Calu3 (cell line): ENCODE measurements around the gene WWOX. TPM values are rescaled to one million over a fixed set of nuclear protein-coding genes. Genes with fewer than 3 reads are reported as not detected.

Experiments used
- BruUV-seq: library from RNA; stranded (reverse); fragments of 400-500 nt; replicated peaks from 2 replicates; lab custom pipeline; 2021; lab: Mats Ljungman, UMichigan
- CTCF ChIA-PET: fragments of 300-600 bp; sonication (Branson Sonifier 250); formaldehyde crosslinking; loops from one replicate; lab custom pipeline; 2022; ENCODE audit warnings: antibody characterized with exemption; lab: Charles Lee
- DNase-seq: peaks from one replicate; pipeline ENCODE4 v3.0.0; 2022
- H3K27ac Mint-ChIP-seq: one replicate; pipeline ENCODE4 v1.8.0; 2022; ENCODE audit warnings: mixed read lengths; ENCODE audit not compliant: unreplicated experiment
- H3K27me3 Mint-ChIP-seq: one replicate; pipeline ENCODE4 v1.8.0; 2022; ENCODE audit warnings: mixed read lengths; ENCODE audit not compliant: unreplicated experiment
- H3K36me3 Mint-ChIP-seq: one replicate; pipeline ENCODE4 v1.8.0; 2022; ENCODE audit warnings: mild to moderate bottlenecking, moderate library complexity, mixed read lengths; ENCODE audit not compliant: insufficient read depth, unreplicated experiment
- H3K4me1 Mint-ChIP-seq: one replicate; pipeline ENCODE4 v1.8.0; 2022; ENCODE audit warnings: mild to moderate bottlenecking, low read depth, mixed read lengths; ENCODE audit not compliant: unreplicated experiment
- H3K4me3 Mint-ChIP-seq: one replicate; pipeline ENCODE4 v1.8.0; 2022; ENCODE audit warnings: mild to moderate bottlenecking, low read depth, moderate library complexity, mixed read lengths; ENCODE audit not compliant: unreplicated experiment
- H3K9me3 Mint-ChIP-seq: one replicate; pipeline ENCODE4 v1.8.0; 2022; ENCODE audit warnings: low read depth, mixed read lengths; ENCODE audit not compliant: unreplicated experiment
- intact Hi-C: fragments of 100-400 bp; cut with micrococcal nuclease; formaldehyde crosslinking; loops from one replicate; pipeline ENCODE4 v1.10.0; 2022; ENCODE audit not compliant: unreplicated experiment
- total RNA-seq: library from RNA; stranded (reverse); gene quantifications from 2 replicates; pipeline ENCODE4 v1.2.3, GENCODE V29; 2022
- TF ChIP-seq, protein P1 (sequence below): fragments of 200-600 bp; IDR thresholded peaks from one replicate; pipeline ENCODE4 v1.8.0; 2022; ENCODE audit warnings: antibody characterized with exemption; ENCODE audit not compliant: unreplicated experiment

The WWOX gene
- total RNA-seq, 1 experiment from 2014 or later: 33.5 TPM

DNA sequence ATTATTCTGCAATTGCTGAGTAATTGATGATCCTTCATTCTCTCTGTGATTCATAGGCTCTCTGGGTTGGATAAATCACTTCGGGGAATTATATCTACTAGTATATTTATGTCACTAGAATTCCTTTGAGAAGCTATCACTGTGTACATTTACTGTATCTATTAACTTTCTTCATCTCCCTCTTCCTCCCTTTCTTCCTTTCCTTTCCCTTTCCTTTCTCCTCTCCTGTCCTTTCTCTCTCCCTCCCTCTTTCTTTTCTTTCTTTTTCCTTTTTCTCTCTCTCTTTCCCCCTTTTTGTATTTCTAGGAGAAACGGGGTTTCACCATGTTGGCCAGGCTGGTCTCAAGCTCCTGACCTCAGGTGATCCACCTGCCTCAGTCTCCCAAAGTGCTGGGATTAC lies 711.8 kb downstream of the WWOX start:
- intact Hi-C loops: no loop called here
- Mint-ChIP-seq H3K36me3 (no peaks in the 10 kb centered on the region), H3K4me3 (no peak overlapping the region), H3K9me3 (peaks cover 26% of the 10 kb centered on the region), H3K27ac (no peak overlapping the region), H3K27me3 (no peaks in the 10 kb centered on the region), H3K4me1 (no peaks in the 10 kb centered on the region)
- DNase-seq: no peak
- CTCF ChIA-PET: no interaction called here
- no TSS peak for BruUV-seq
- TF ChIP-seq, protein P1, sequence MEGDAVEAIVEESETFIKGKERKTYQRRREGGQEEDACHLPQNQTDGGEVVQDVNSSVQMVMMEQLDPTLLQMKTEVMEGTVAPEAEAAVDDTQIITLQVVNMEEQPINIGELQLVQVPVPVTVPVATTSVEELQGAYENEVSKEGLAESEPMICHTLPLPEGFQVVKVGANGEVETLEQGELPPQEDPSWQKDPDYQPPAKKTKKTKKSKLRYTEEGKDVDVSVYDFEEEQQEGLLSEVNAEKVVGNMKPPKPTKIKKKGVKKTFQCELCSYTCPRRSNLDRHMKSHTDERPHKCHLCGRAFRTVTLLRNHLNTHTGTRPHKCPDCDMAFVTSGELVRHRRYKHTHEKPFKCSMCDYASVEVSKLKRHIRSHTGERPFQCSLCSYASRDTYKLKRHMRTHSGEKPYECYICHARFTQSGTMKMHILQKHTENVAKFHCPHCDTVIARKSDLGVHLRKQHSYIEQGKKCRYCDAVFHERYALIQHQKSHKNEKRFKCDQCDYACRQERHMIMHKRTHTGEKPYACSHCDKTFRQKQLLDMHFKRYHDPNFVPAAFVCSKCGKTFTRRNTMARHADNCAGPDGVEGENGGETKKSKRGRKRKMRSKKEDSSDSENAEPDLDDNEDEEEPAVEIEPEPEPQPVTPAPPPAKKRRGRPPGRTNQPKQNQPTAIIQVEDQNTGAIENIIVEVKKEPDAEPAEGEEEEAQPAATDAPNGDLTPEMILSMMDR: no peak

GRCh38 chr16:78812582-78812981 lies 713.1 kb downstream of the WWOX start:
- CTCF ChIA-PET: no interaction called here
- TF ChIP-seq, protein P1: no peak
- DNase-seq: no peak
- Mint-ChIP-seq H3K4me1 (no peaks in the 10 kb centered on the region), H3K27ac (no peak overlapping the region), H3K27me3 (no peaks in the 10 kb centered on the region), H3K4me3 (no peak overlapping the region), H3K36me3 (no peaks in the 10 kb centered on the region), H3K9me3 (peaks cover 27% of the 10 kb centered on the region)
- intact Hi-C loops: no loop called here
- BruUV-seq: no TSS peak

DNA sequence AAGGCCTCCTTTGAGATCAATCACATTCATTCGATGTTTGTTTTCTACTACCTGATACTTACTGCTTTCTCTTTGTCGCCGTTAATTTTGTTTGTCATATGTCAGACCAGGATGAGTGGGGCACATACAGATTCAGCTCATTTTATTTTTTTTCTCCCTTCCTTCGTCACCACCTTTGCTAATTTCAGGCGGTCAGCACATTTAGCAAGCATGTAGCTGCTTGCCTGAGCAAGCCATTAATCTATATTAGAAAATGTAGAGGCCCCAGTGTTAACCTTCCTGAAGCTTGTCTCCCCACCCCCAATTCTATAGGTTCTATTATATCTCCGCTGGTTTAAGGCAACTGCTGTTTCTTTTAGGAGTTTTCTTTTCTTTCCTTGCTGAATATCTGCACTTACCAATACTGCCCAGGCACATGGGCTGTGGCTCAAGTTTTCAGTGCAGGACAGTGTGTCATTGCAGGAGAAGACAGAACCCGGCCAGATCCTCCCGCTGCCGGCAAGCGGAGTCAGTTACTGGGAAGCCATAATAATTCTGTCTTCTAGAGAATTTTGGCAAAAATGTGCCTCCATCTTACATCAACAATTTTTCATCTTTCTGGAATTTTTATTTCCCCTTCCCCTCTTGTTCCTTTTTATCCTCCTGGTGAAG lies 714.3 kb downstream of the WWOX start:
- H3K4me1 Mint-ChIP-seq: no peaks in the 10 kb centered on the region
- no TSS peak for BruUV-seq
- TF ChIP-seq, protein P1: no peak
- CTCF ChIA-PET: interaction anchor here (0.5 to 0.6 kb wide), 2 partner anchors 436 to 670 kb away, joined by 5 read pairs; no protein-coding TSS in a partner anchor
- H3K27ac Mint-ChIP-seq: no peak overlapping the region
- intact Hi-C loops: no loop called here
- H3K27me3 Mint-ChIP-seq: no peaks in the 10 kb centered on the region
- no peaks in the 10 kb centered on the region for H3K36me3 Mint-ChIP-seq
- DNase-seq: no peak
- peaks cover 27% of the 10 kb centered on the region for H3K9me3 Mint-ChIP-seq
- H3K4me3 Mint-ChIP-seq: no peak overlapping the region

DNA sequence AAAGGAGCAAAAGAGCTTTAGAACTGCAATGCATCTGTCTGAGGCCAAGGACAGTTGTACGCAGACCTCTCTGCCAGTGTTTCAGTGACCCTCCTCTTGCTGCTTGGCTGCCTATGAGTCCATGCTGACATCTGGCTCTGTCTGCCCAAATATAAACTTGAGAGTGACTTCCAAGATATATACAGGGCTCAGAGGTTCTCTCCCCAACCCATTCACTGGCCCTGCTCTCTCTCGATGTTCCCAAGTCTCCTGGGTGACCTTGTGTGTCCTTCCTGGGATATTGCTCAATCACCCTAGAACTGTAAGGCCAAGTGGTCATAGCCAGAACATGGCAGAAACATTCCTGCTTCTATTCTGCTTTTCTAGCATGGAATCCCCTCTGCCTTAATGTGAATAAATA lies 716.3 kb downstream of the WWOX start:
- H3K9me3 Mint-ChIP-seq: peaks cover 20% of the 10 kb centered on the region
- TF ChIP-seq, protein P1: no peak
- H3K4me1 Mint-ChIP-seq: no peaks in the 10 kb centered on the region
- H3K36me3 Mint-ChIP-seq: no peaks in the 10 kb centered on the region
- CTCF ChIA-PET: no interaction called here
- no peak overlapping the region for H3K27ac Mint-ChIP-seq
- no peak overlapping the region for H3K4me3 Mint-ChIP-seq
- DNase-seq: no peak
- no TSS peak for BruUV-seq
- H3K27me3 Mint-ChIP-seq: no peaks in the 10 kb centered on the region
- intact Hi-C loops: no loop called here
